Measurements from ENCODE around the gene PLIN5. TPM values are rescaled to one million over a fixed set of nuclear protein-coding genes. Genes with fewer than 3 reads are reported as not detected.

The PLIN5 gene
- total and polyA plus RNA-seq, 2 of the 8 experiments (the other 6 are each of a cell fraction or from before 2014, with no cell fraction given) = 2.0 to 2.5 TPM

- Histone ChIP-seq H3K4me1 (replicated peaks in 1 of 4; ENCODE audit: control insufficient read depth in 3 of 4, insufficient read depth in 4 of 4, low read length in 3 of 4) (peaks cover 3 to 9% (median 8%) of the 10 kb centered on the region in 4 experiments), H2BK120ac (replicated peaks; ENCODE audit: low read depth, low read length) (no peak overlapping the region), H3K79me1 (ENCODE audit: low read depth, low read length) (peaks cover 12% of the 10 kb centered on the region), H2BK15ac (ENCODE audit: low read length) (no peak overlapping the region), H3K27ac (ENCODE audit: low read depth, low read length) (no peak overlapping the region), H3K23me2 (ENCODE audit: low read depth, low read length) (no peaks in the 10 kb centered on the region), H3K36me3 (ENCODE audit: control insufficient read depth in 2 of 4, insufficient read depth in 4 of 4, low read length in 3 of 4) (no peaks in the 10 kb centered on the region), H3K27me3 (replicated peaks in 1 of 4; ENCODE audit: control insufficient read depth in 3 of 4, extremely low read depth in 1 of 4, insufficient read depth in 3 of 4, low read length in 3 of 4) (no peaks in the 10 kb centered on the region), H2BK20ac (ENCODE audit: low read length) (no peak overlapping the region), H3K18ac (ENCODE audit: extremely low read depth, low read length) (no peak overlapping the region), H3K9me3 (ENCODE audit: insufficient read depth in 2 of 2, low read depth in 1 of 2, low read length in 1 of 2) (no peaks in the 10 kb centered on the region), H3K9ac (replicated peaks in 1 of 4; ENCODE audit: extremely low read depth in 1 of 4, low read depth in 3 of 4, low read length in 3 of 4) (no peak overlapping the region), H2AK5ac (ENCODE audit: low read depth, low read length) (no peak overlapping the region), H4K20me1 (replicated peaks in 1 of 2; ENCODE audit: control insufficient read depth in 1 of 2, insufficient read depth in 2 of 2, low read length in 2 of 2) (peaks cover 13 to 14% of the 10 kb centered on the region in 2 experiments), H2BK12ac (ENCODE audit: low read depth, low read length) (no peak overlapping the region), H3K4ac (replicated peaks; ENCODE audit: insufficient read length, low read depth, low read length) (no peak overlapping the region), H3K4me2 (ENCODE audit: insufficient read depth in 1 of 2, low read depth in 2 of 2, low read length in 2 of 2) (no peak overlapping the region), H4K8ac (ENCODE audit: extremely low read depth, insufficient read depth, low read length) (no peak overlapping the region), H3K56ac (replicated peaks; ENCODE audit: insufficient read length, low read depth, low read length) (no peak overlapping the region), H2AFZ (ENCODE audit: low read length) (no peak overlapping the region), H3K4me3 (ENCODE audit: extremely low read depth in 1 of 4, insufficient read depth in 2 of 4, low read depth in 3 of 4, low read length in 4 of 4) (no peak overlapping the region), H3K79me2 (ENCODE audit: control insufficient read depth in 1 of 2, insufficient read depth in 2 of 2, low read length in 2 of 2) (peaks cover 0 to 20% of the 10 kb centered on the region in 2 experiments; a peak in 1 of 4 replicates), H3K14ac (ENCODE audit: insufficient read length) (no peak overlapping the region), H2BK5ac (ENCODE audit: low read depth, low read length) (no peak overlapping the region), H4K5ac (ENCODE audit: insufficient read length, low read depth, low read length) (no peak overlapping the region), H4K91ac (replicated peaks; ENCODE audit: insufficient read length, low read length) (no peak overlapping the region), H3K23ac (ENCODE audit: insufficient read length) (no peak overlapping the region)
- 90% methylated on average over 5 of the region's 5 CpGs; no CpG with 5 or more reads in 1 of the 2 experiments for WGBS, 2 experiments (ENCODE audit: extremely low coverage in 1 of 2, insufficient coverage in 1 of 2, insufficient read length in 1 of 2, insufficient replicate concordance in 2 of 2, low coverage in 1 of 2, low lambda C conversion rate in 2 of 2, missing lambda C conversion rate in 1 of 2)
- no peak for FAIRE-seq
- no peak for TF ChIP-seq TEAD4 (IDR thresholded peaks at IDR 0.05; ENCODE audit: low read depth, low read length)
- no peak for TF ChIP-seq SIN3A (conservative IDR thresholded peaks at IDR 0.05 in 1 of 2, IDR thresholded peaks at IDR 0.05 in 1 of 2; ENCODE audit: low read depth in 1 of 2, low read length in 2 of 2)
- TF ChIP-seq BACH1 (IDR thresholded peaks at IDR 0.05; ENCODE audit: low read length) = no peak
- TF ChIP-seq KDM5A (IDR thresholded peaks at IDR 0.05; ENCODE audit: low read length) = no peak
- TF ChIP-seq USF2 (IDR thresholded peaks at IDR 0.05; ENCODE audit: low read length) = no peak
- TF ChIP-seq CBX5 (IDR thresholded peaks at IDR 0.05; ENCODE audit: low read depth, low read length) = no peak
- no peak for TF ChIP-seq CTBP2 (IDR thresholded peaks at IDR 0.05; ENCODE audit: borderline replicate concordance, insufficient read depth, insufficient read length, low read length)
- no peak for TF ChIP-seq CREB1 (IDR thresholded peaks at IDR 0.05)
- POLR2A ChIA-PET (ENCODE audit: partially characterized antibody) = interaction anchor here (0.7 to 1.3 kb wide), 4 partner anchors 10 to 61 kb away, joined by 3 to 4 read pairs (median 3); no protein-coding TSS in a partner anchor
- CTCF ChIA-PET (ENCODE audit: partially characterized antibody) = interaction anchor here (0.6 to 14.7 kb wide), 13 partner anchors 7 to 169 kb away, joined by 3 to 316 read pairs (median 6); partner anchors contain the start of genes CHAF1A and PLIN5
- DNase-seq (ENCODE audit: low read depth in 1 of 2, low spot score in 2 of 2) = no peak
Measured at GRCh38 chr19:4570916-4571304, 35.9 kb upstream of the PLIN5 start.
